ENCODE measurements around the gene FERD3L. TPM values are rescaled to one million over a fixed set of nuclear protein-coding genes. Genes with fewer than 3 reads are reported as not detected.

The FERD3L gene
- total and polyA plus RNA-seq, 2 of the 8 experiments (the other 6 are each of a cell fraction or from before 2014, with no cell fraction given), result not detected

DNA sequence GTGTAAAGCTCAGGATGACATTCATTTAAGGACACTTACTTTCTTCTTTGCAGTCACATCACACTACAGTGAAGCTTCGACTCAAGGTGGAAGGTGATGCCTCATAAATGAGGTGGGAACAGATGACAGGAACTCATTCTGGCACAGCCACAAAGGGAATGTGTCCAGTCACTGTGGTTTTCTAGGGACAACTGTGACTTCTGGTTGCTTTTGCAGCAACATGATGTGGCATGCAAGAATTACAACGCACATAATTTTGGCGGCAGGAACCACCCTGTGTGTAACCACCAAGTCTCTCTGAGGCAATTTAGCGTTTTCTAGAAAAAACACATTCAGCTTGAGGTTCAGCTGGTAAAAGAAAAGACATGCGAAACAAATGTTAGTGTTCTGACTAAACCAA is 32.0 kb upstream of the FERD3L start (continued):
- TF ChIP-seq, protein P1, sequence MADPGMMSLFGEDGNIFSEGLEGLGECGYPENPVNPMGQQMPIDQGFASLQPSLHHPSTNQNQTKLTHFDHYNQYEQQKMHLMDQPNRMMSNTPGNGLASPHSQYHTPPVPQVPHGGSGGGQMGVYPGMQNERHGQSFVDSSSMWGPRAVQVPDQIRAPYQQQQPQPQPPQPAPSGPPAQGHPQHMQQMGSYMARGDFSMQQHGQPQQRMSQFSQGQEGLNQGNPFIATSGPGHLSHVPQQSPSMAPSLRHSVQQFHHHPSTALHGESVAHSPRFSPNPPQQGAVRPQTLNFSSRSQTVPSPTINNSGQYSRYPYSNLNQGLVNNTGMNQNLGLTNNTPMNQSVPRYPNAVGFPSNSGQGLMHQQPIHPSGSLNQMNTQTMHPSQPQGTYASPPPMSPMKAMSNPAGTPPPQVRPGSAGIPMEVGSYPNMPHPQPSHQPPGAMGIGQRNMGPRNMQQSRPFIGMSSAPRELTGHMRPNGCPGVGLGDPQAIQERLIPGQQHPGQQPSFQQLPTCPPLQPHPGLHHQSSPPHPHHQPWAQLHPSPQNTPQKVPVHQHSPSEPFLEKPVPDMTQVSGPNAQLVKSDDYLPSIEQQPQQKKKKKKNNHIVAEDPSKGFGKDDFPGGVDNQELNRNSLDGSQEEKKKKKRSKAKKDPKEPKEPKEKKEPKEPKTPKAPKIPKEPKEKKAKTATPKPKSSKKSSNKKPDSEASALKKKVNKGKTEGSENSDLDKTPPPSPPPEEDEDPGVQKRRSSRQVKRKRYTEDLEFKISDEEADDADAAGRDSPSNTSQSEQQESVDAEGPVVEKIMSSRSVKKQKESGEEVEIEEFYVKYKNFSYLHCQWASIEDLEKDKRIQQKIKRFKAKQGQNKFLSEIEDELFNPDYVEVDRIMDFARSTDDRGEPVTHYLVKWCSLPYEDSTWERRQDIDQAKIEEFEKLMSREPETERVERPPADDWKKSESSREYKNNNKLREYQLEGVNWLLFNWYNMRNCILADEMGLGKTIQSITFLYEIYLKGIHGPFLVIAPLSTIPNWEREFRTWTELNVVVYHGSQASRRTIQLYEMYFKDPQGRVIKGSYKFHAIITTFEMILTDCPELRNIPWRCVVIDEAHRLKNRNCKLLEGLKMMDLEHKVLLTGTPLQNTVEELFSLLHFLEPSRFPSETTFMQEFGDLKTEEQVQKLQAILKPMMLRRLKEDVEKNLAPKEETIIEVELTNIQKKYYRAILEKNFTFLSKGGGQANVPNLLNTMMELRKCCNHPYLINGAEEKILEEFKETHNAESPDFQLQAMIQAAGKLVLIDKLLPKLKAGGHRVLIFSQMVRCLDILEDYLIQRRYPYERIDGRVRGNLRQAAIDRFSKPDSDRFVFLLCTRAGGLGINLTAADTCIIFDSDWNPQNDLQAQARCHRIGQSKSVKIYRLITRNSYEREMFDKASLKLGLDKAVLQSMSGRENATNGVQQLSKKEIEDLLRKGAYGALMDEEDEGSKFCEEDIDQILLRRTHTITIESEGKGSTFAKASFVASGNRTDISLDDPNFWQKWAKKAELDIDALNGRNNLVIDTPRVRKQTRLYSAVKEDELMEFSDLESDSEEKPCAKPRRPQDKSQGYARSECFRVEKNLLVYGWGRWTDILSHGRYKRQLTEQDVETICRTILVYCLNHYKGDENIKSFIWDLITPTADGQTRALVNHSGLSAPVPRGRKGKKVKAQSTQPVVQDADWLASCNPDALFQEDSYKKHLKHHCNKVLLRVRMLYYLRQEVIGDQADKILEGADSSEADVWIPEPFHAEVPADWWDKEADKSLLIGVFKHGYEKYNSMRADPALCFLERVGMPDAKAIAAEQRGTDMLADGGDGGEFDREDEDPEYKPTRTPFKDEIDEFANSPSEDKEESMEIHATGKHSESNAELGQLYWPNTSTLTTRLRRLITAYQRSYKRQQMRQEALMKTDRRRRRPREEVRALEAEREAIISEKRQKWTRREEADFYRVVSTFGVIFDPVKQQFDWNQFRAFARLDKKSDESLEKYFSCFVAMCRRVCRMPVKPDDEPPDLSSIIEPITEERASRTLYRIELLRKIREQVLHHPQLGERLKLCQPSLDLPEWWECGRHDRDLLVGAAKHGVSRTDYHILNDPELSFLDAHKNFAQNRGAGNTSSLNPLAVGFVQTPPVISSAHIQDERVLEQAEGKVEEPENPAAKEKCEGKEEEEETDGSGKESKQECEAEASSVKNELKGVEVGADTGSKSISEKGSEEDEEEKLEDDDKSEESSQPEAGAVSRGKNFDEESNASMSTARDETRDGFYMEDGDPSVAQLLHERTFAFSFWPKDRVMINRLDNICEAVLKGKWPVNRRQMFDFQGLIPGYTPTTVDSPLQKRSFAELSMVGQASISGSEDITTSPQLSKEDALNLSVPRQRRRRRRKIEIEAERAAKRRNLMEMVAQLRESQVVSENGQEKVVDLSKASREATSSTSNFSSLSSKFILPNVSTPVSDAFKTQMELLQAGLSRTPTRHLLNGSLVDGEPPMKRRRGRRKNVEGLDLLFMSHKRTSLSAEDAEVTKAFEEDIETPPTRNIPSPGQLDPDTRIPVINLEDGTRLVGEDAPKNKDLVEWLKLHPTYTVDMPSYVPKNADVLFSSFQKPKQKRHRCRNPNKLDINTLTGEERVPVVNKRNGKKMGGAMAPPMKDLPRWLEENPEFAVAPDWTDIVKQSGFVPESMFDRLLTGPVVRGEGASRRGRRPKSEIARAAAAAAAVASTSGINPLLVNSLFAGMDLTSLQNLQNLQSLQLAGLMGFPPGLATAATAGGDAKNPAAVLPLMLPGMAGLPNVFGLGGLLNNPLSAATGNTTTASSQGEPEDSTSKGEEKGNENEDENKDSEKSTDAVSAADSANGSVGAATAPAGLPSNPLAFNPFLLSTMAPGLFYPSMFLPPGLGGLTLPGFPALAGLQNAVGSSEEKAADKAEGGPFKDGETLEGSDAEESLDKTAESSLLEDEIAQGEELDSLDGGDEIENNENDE (IDR thresholded peaks at IDR 0.05; ENCODE audit: insufficient replicate concordance, low read length), result no peak
- TF ChIP-seq POU5F1 (IDR thresholded peaks at IDR 0.05; ENCODE audit: low read depth, low read length), result no peak

Data from H1 (cell line).